HCT116 (cell line): ENCODE measurements around the gene IFITM1. TPM values are rescaled to one million over a fixed set of nuclear protein-coding genes. Genes with fewer than 3 reads are reported as not detected.

Experiments
- ATAC-seq: fragments of 200-7000 bp; cut with Tn5 transposase; 2 replicates; pipeline ENCODE4 v1.9.1; 2020; ENCODE audit warnings: mild to moderate bottlenecking, moderate library complexity
- BruUV-seq: library from RNA; stranded (reverse); fragments of 400-500 nt; replicated peaks from 2 replicates; lab custom pipeline; 2021; lab: Mats Ljungman, UMichigan
- CTCF ChIA-PET: fragments of 300-600 bp; sonication (Branson Sonifier 250); formaldehyde crosslinking; loops from one replicate; lab custom pipeline; 2021; ENCODE audit warnings: antibody characterized with exemption; lab: Charles Lee
- POLR2A ChIA-PET: fragments of 300-600, 350-600 bp; sonication (Branson Sonifier 250); formaldehyde crosslinking; loops from one replicate; lab custom pipeline; 2021; ENCODE audit warnings: antibody characterized with exemption; lab: Charles Lee
- RAD21 ChIA-PET, 2 experiments: fragments of 300-600 bp; sonication (Branson Sonifier 250); formaldehyde crosslinking; loops; one replicate each; lab custom pipeline; 2023; ENCODE audit warnings: low total read pairs in 2 of 2; ENCODE audit not compliant: uncharacterized antibody in 2 of 2, unreplicated experiment in 2 of 2, low non-redundant PET in 1 of 2; lab: Charles Lee
- DNase-seq: peaks from one replicate; pipeline ENCODE4 v3.0.0-alpha.2; 2010; ENCODE audit warnings: low read depth, low spot score
- H2AFZ ChIP-seq: fragments of 200-600 bp; shearing (Covaris generic), sonication (generic); 2 replicates; pipeline ENCODE4 v1.6.1; 2017; ENCODE audit warnings: low read depth, mixed run types, mixed read lengths, antibody characterized with exemption, low read length; ENCODE audit not compliant: poor library complexity, severe bottlenecking
- H3K27ac ChIP-seq: 2 replicates; pipeline ENCODE4 v1.5.1; 2012; ENCODE audit warnings: low read depth, low read length
- H3K27me3 ChIP-seq: fragments of 200-600 bp; sonication (generic); 2 replicates; pipeline ENCODE4 v1.6.1; 2016; ENCODE audit warnings: mixed run types, low read length, mixed read lengths; ENCODE audit not compliant: insufficient read depth
- H3K36me3 ChIP-seq, 2 experiments: fragments of 200-500 bp in 1 of 2; fragments of 200-600 bp in 1 of 2; sonication (Bioruptor generic) in 1 of 2; sonication (generic) in 1 of 2; 2 replicates each; pipeline versions ENCODE4 v1.5.1 to v1.6.1; 2014 to 2016; ENCODE audit warnings: low read length in 2 of 2, inconsistent platforms in 1 of 2, mixed read lengths in 1 of 2, mixed run types in 1 of 2; ENCODE audit not compliant: insufficient read depth in 2 of 2, control insufficient read depth in 1 of 2
- H3K4me1 ChIP-seq, 2 experiments: fragments of 200-600 bp in 1 of 2; sonication (generic) in 1 of 2; 2 replicates each; pipeline versions ENCODE4 v1.5.1 to v1.6.1; 2012 to 2017; ENCODE audit warnings: low read length in 2 of 2, inconsistent platforms in 1 of 2, mild to moderate bottlenecking in 1 of 2, mixed read lengths in 1 of 2, mixed run types in 1 of 2, moderate library complexity in 1 of 2; ENCODE audit not compliant: insufficient read depth in 2 of 2, control insufficient read depth in 1 of 2
- H3K4me2 ChIP-seq: fragments of 200-600 bp; sonication (generic); 2 replicates; pipeline ENCODE4 v1.6.1; 2017; ENCODE audit warnings: mixed run types, low read length, mixed read lengths
- H3K4me3 ChIP-seq, 2 experiments: fragments of 200-600 bp in 1 of 2; sonication (generic) in 1 of 2; replicated peaks in 1 of 2; 2 replicates each; pipeline ENCODE4 v1.5.1; 2011 to 2016; ENCODE audit warnings: low read length in 2 of 2, control low read depth in 1 of 2, low read depth in 1 of 2, mild to moderate bottlenecking in 1 of 2, mixed read lengths in 1 of 2, mixed run types in 1 of 2
- H3K79me2 ChIP-seq: fragments of 200-600 bp; sonication (generic); 2 replicates; pipeline ENCODE4 v1.6.1; 2017; ENCODE audit warnings: mild to moderate bottlenecking, mixed run types, low read length, moderate library complexity, mixed read lengths; ENCODE audit not compliant: insufficient read depth
- H3K9ac ChIP-seq: fragments of 200-600 bp; sonication (generic); 2 replicates; pipeline ENCODE4 v1.6.1; 2016; ENCODE audit warnings: low read length, mixed read lengths
- H3K9me2 ChIP-seq: fragments of 200-600 bp; sonication (generic), shearing (Covaris generic); 2 replicates; pipeline ENCODE4 v1.6.1; 2017; ENCODE audit warnings: mixed run types, mild to moderate bottlenecking, moderate library complexity; ENCODE audit not compliant: insufficient read depth
- H3K9me3 ChIP-seq, 2 experiments: fragments of 200-500 bp in 1 of 2; fragments of 200-600 bp in 1 of 2; sonication (Bioruptor generic) in 1 of 2; sonication (generic) in 1 of 2; 2 replicates each; pipeline ENCODE4 v1.6.1; 2014 to 2017; ENCODE audit warnings: low read length in 2 of 2, mixed read lengths in 2 of 2, inconsistent platforms in 1 of 2, low read depth in 1 of 2, mild to moderate bottlenecking in 1 of 2, mixed run types in 1 of 2, moderate library complexity in 1 of 2; ENCODE audit not compliant: control insufficient read depth in 1 of 2, insufficient read depth in 1 of 2
- H4K20me1 ChIP-seq: fragments of 200-600 bp; sonication (generic), shearing (Covaris generic); 2 replicates; pipeline ENCODE4 v1.6.1; 2017; ENCODE audit warnings: mixed run types, mild to moderate bottlenecking, moderate library complexity; ENCODE audit not compliant: insufficient read depth
- CBX3 ChIP-seq: IDR thresholded peaks from 2 replicates; pipeline ENCODE4 v1.6.1; 2012; ENCODE audit warnings: low read depth
- CEBPB ChIP-seq: IDR thresholded peaks from 2 replicates; pipeline ENCODE4 v1.6.1; 2012; ENCODE audit warnings: low read depth
- CTCF ChIP-seq, 3 experiments: fragments of 200-600 bp in 1 of 3; sonication (generic) in 1 of 3; IDR thresholded peaks in 2 of 3; conservative IDR thresholded peaks in 1 of 3; 2 replicates each; pipeline ENCODE4 v1.5.1; 2012 to 2017; ENCODE audit warnings: low read depth in 2 of 3, low read length in 2 of 3, antibody characterized with exemption in 1 of 3, borderline replicate concordance in 1 of 3, control low read depth in 1 of 3, mild to moderate bottlenecking in 1 of 3, mixed read lengths in 1 of 3, mixed run types in 1 of 3, moderate library complexity in 1 of 3; ENCODE audit not compliant: insufficient read depth in 1 of 3
- EGR1 ChIP-seq: IDR thresholded peaks from 2 replicates; pipeline ENCODE4 v1.6.1; 2012; ENCODE audit warnings: low read depth
- JUND ChIP-seq: IDR thresholded peaks from 2 replicates; pipeline ENCODE4 v1.6.1; 2012
- POLR2A ChIP-seq: IDR thresholded peaks from 2 replicates; pipeline ENCODE4 v1.7.0; 2011; ENCODE audit warnings: borderline replicate concordance; ENCODE audit not compliant: insufficient read depth, insufficient read length; ENCODE audit errors: extremely low read depth
- SIN3A ChIP-seq: IDR thresholded peaks from 2 replicates; pipeline ENCODE4 v1.6.1; 2012; ENCODE audit warnings: low read depth
- SP1 ChIP-seq: IDR thresholded peaks from 2 replicates; pipeline ENCODE4 v1.6.1; 2012; ENCODE audit warnings: low read depth
- SRF ChIP-seq: IDR thresholded peaks from 2 replicates; pipeline ENCODE4 v1.6.1; 2012; ENCODE audit warnings: low read depth
- TCF7L2 ChIP-seq: IDR thresholded peaks from 2 replicates; pipeline ENCODE4 v1.7.0; 2011; ENCODE audit warnings: borderline replicate concordance, inconsistent platforms; ENCODE audit not compliant: insufficient read depth, insufficient read length; ENCODE audit errors: extremely low read depth
- YY1 ChIP-seq: IDR thresholded peaks from 2 replicates; pipeline ENCODE4 v1.6.1; 2011; ENCODE audit warnings: low read length, low read depth, moderate library complexity, mild to moderate bottlenecking; ENCODE audit not compliant: insufficient replicate concordance; ENCODE audit errors: extremely low read depth
- intact Hi-C: fragments of 100-400 bp; cut with micrococcal nuclease; formaldehyde crosslinking; loops from 2 replicates; pipeline ENCODE4 v1.10.0; 2022
- total RNA-seq: library from RNA; stranded (reverse); gene quantifications from one replicate; pipeline ENCODE4 v1.2.1, GENCODE V29; 2021; ENCODE audit not compliant: unreplicated experiment
- TF ChIP-seq, protein P1 (sequence below): IDR thresholded peaks from 2 replicates; pipeline ENCODE4 v1.6.1; 2012; ENCODE audit warnings: low read depth

IFITM1 gene
- total RNA-seq, 1 experiment from 2014 or later: 6.1 TPM

DNA sequence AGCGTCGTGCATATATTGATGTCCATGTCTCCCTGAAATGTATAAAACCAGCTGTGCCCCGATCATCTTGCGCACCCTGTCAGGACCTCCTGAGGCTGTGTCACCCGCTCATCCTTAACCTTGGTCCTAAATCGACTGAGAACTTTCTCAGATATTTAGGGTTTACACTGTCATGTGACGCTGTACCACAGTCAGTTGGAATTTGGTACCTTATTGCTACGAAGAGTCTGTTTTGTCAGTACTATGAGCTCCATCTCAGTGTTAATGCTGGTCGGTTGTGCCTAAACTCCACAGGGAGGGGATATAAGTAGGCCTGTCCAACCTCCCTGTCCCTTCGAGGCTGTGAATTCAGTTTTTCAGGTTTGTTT, 8.0 kb upstream of the IFITM1 start:
- Histone ChIP-seq H2AFZ (no peak overlapping the region), H3K4me2 (no peak overlapping the region), H3K9me3 (no peaks in the 10 kb centered on the region), H3K36me3 (no peaks in the 10 kb centered on the region), H3K4me3 (no peak overlapping the region), H3K79me2 (no peaks in the 10 kb centered on the region), H3K9me2 (no peaks in the 10 kb centered on the region), H3K27ac (no peak overlapping the region), H4K20me1 (no peaks in the 10 kb centered on the region), H3K4me1 (peaks cover 13 to 24% of the 10 kb centered on the region in 2 experiments), H3K27me3 (no peaks in the 10 kb centered on the region), H3K9ac (no peak overlapping the region)
- BruUV-seq: no TSS peak
- RAD21 ChIA-PET: interaction anchor here in 1 of 2 experiments (0.8 kb wide), 1 partner anchor 56 kb away, joined by 3 read pairs; no protein-coding TSS in a partner anchor
- DNase-seq (no peak), ATAC-seq (no peak)
- intact Hi-C loops: loop anchor here (1.0 to 10.0 kb wide), 2 partner anchors 89 to 142 kb away; partner anchors contain the start of gene PKP3
- TF ChIP-seq, protein P1, sequence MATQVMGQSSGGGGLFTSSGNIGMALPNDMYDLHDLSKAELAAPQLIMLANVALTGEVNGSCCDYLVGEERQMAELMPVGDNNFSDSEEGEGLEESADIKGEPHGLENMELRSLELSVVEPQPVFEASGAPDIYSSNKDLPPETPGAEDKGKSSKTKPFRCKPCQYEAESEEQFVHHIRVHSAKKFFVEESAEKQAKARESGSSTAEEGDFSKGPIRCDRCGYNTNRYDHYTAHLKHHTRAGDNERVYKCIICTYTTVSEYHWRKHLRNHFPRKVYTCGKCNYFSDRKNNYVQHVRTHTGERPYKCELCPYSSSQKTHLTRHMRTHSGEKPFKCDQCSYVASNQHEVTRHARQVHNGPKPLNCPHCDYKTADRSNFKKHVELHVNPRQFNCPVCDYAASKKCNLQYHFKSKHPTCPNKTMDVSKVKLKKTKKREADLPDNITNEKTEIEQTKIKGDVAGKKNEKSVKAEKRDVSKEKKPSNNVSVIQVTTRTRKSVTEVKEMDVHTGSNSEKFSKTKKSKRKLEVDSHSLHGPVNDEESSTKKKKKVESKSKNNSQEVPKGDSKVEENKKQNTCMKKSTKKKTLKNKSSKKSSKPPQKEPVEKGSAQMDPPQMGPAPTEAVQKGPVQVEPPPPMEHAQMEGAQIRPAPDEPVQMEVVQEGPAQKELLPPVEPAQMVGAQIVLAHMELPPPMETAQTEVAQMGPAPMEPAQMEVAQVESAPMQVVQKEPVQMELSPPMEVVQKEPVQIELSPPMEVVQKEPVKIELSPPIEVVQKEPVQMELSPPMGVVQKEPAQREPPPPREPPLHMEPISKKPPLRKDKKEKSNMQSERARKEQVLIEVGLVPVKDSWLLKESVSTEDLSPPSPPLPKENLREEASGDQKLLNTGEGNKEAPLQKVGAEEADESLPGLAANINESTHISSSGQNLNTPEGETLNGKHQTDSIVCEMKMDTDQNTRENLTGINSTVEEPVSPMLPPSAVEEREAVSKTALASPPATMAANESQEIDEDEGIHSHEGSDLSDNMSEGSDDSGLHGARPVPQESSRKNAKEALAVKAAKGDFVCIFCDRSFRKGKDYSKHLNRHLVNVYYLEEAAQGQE: no peak
- TF ChIP-seq CBX3 (no peak), YY1 (no peak), JUND (no peak), EGR1 (no peak), CEBPB (no peak), SIN3A (no peak), POLR2A (no peak), CTCF (IDR thresholded peaks at IDR 0.05 in 2 of 3, conservative IDR thresholded peaks at IDR 0.05 in 1 of 3; ENCODE audit: borderline replicate concordance in 1 of 3, insufficient read depth in 1 of 3, low read depth in 2 of 3, low read length in 2 of 3) (no peak), SRF (no peak), TCF7L2 (no peak), SP1 (no peak)
- POLR2A ChIA-PET: no interaction called here
- CTCF ChIA-PET: interaction anchor here (1.1 to 2.8 kb wide), 4 partner anchors 11 to 142 kb away, joined by 4 to 10 read pairs (median 6); no protein-coding TSS in a partner anchor
